HL-60 (cell line): ENCODE measurements around the gene CPB2.

Experiments used
- DNase-seq, 2 experiments: peaks; one replicate each; pipeline ENCODE4 v3.0.0-alpha.2; 2010 to 2020; ENCODE audit warnings: low read depth in 1 of 2, low spot score in 1 of 2
- H3K27ac ChIP-seq: fragments of 250-450 bp; sonication (Bioruptor Pico); replicated peaks from 2 replicates; pipeline ENCODE4 v1.5.1; 2020; ENCODE audit warnings: mild to moderate bottlenecking, moderate library complexity
- H3K27me3 ChIP-seq: fragments of 250-450 bp; sonication (Bioruptor Pico); 2 replicates; pipeline ENCODE4 v1.5.1; 2021; ENCODE audit warnings: mild to moderate bottlenecking, moderate library complexity; ENCODE audit not compliant: insufficient read depth, poor library complexity, severe bottlenecking
- H3K4me3 ChIP-seq: replicated peaks from 2 replicates; pipeline ENCODE4 v1.5.1; 2011; ENCODE audit warnings: mild to moderate bottlenecking, control low read depth, low read length; ENCODE audit not compliant: insufficient read depth
- CTCF ChIP-seq: IDR thresholded peaks from one replicate; pipeline ENCODE4 v1.5.1; 2011; ENCODE audit warnings: low read length, control low read depth, inconsistent platforms; ENCODE audit not compliant: insufficient read depth
- GABPA ChIP-seq: IDR thresholded peaks from 2 replicates; pipeline ENCODE4 v1.6.1; 2012; ENCODE audit warnings: low read depth
- POLR2AphosphoS5 ChIP-seq: IDR thresholded peaks from 2 replicates; pipeline ENCODE4 v1.6.1; 2012; ENCODE audit warnings: low read depth
- REST ChIP-seq: IDR thresholded peaks from 2 replicates; pipeline ENCODE4 v1.6.1; 2012; ENCODE audit warnings: low read depth; ENCODE audit not compliant: insufficient replicate concordance
- SPI1 ChIP-seq: IDR thresholded peaks from 2 replicates; pipeline ENCODE4 v1.6.1; 2012; ENCODE audit warnings: low read depth, mild to moderate bottlenecking, borderline replicate concordance

CPB2 gene

GRCh38 chr13:46150134-46150693 is 45.4 kb upstream of the CPB2 start:
- Histone ChIP-seq H3K27me3 (no peaks in the 10 kb centered on the region), H3K4me3 (no peak overlapping the region), H3K27ac (no peak overlapping the region)
- TF ChIP-seq REST = no peak
- no peak for TF ChIP-seq GABPA
- no peak for TF ChIP-seq SPI1
- TF ChIP-seq CTCF = no peak
- no peak for TF ChIP-seq POLR2AphosphoS5
- DNase-seq = no peak

GRCh38 chr13:46149272-46150133 is 44.7 kb upstream of the CPB2 start:
- H3K4me3 ChIP-seq = no peak overlapping the region
- TF ChIP-seq SPI1 = no peak
- TF ChIP-seq CTCF = no peak
- TF ChIP-seq POLR2AphosphoS5 = peak; percentile 43
- TF ChIP-seq REST = no peak
- no peak for TF ChIP-seq GABPA
- no peak for DNase-seq
- no peaks in the 10 kb centered on the region for H3K27me3 ChIP-seq
- H3K27ac ChIP-seq = no peak overlapping the region

GRCh38 chr13:46146898-46147297 is 42.1 kb upstream of the CPB2 start:
- no peak overlapping the region for H3K4me3 ChIP-seq
- no peaks in the 10 kb centered on the region for H3K27me3 ChIP-seq
- TF ChIP-seq SPI1 = no peak
- TF ChIP-seq GABPA = no peak
- TF ChIP-seq POLR2AphosphoS5 = no peak
- no peak for TF ChIP-seq CTCF
- TF ChIP-seq REST = no peak
- no peak overlapping the region for H3K27ac ChIP-seq
- no peak for DNase-seq
